ENCODE data around the gene FOXM1.

Gene FOXM1

GRCh38 chr12:2877047-2877952, at the start of gene FOXM1, which contains the start of gene RHNO1:
TSS of gene FOXM1 (minus strand) at chr12:2877174. CDS start at chr12:2874478, 2,696 bp downstream.
TSS of gene RHNO1 (plus strand) at chr12:2877223. CDS start at chr12:2885367, 8,144 bp downstream.
- TF ChIP-seq CTCF (IDR thresholded peaks at IDR 0.05; ENCODE audit: low read depth, low read length) = no peak

GRCh38 chr12:2925322-2925995, 48.5 kb upstream of the FOXM1 start:
- no peak for TF ChIP-seq CTCF (IDR thresholded peaks at IDR 0.05; ENCODE audit: low read depth, low read length)
- no peak overlapping the region for H3K4me3 ChIP-seq (ENCODE audit: low read depth, low read length)

More at GRCh38 chr12:2877047-2877952, at the start of gene FOXM1, which contains the start of gene RHNO1:
- H3K4me3 ChIP-seq (ENCODE audit: low read depth, low read length) = peak within 1 kb of the TSS; percentile 87

- TF ChIP-seq CTCF (IDR thresholded peaks at IDR 0.05; ENCODE audit: low read depth, low read length) = no peak
- no peak overlapping the region for H3K4me3 ChIP-seq (ENCODE audit: low read depth, low read length)
Measured at GRCh38 chr12:2924019-2924418, 47.0 kb upstream of the FOXM1 start.

GRCh38 chr12:2923057-2923456, 46.1 kb upstream of the FOXM1 start:
- no peak overlapping the region for H3K4me3 ChIP-seq (ENCODE audit: low read depth, low read length)
- no peak for TF ChIP-seq CTCF (IDR thresholded peaks at IDR 0.05; ENCODE audit: low read depth, low read length)

- no peak overlapping the region for H3K4me3 ChIP-seq (ENCODE audit: low read depth, low read length)
- no peak for TF ChIP-seq CTCF (IDR thresholded peaks at IDR 0.05; ENCODE audit: low read depth, low read length)
Measured at GRCh38 chr12:2922329-2922728, 45.4 kb upstream of the FOXM1 start.

GRCh38 chr12:2919249-2919648, 42.3 kb upstream of the FOXM1 start:
- no peak overlapping the region for H3K4me3 ChIP-seq (ENCODE audit: low read depth, low read length)
- no peak for TF ChIP-seq CTCF (IDR thresholded peaks at IDR 0.05; ENCODE audit: low read depth, low read length)

- no peak overlapping the region for H3K4me3 ChIP-seq (ENCODE audit: low read depth, low read length)
- no peak for TF ChIP-seq CTCF (IDR thresholded peaks at IDR 0.05; ENCODE audit: low read depth, low read length)
Measured at GRCh38 chr12:2912216-2912575, 35.2 kb upstream of the FOXM1 start.
